GM12878 (cell line): ENCODE measurements around the gene DENND1B.

ENCODE experiments used
- EGR1 ChIP-seq, 2 experiments: IDR thresholded peaks; 1 replicate in 1 of 2; 2 replicates in 1 of 2; pipeline ENCODE4 v1.6.1; 2011 to 2012; ENCODE audit warnings: low read depth in 2 of 2, low read length in 2 of 2, borderline replicate concordance in 1 of 2, mild to moderate bottlenecking in 1 of 2, moderate library complexity in 1 of 2
- EP300 ChIP-seq, 2 experiments: fragments of 150-350 bp in 1 of 2; IDR thresholded peaks; 2 replicates each; pipeline ENCODE4 v1.6.1; 2011 to 2012; ENCODE audit warnings: low read depth in 2 of 2, low read length in 2 of 2, borderline replicate concordance in 1 of 2, improper control_type of control experiment in 1 of 2, inconsistent platforms in 1 of 2; ENCODE audit not compliant: control insufficient read depth in 1 of 2
- MYC ChIP-seq: IDR thresholded peaks from 2 replicates; pipeline ENCODE4 v1.6.1; 2011; ENCODE audit warnings: mild to moderate bottlenecking, low read length, moderate library complexity, inconsistent platforms; ENCODE audit not compliant: insufficient read depth, insufficient replicate concordance, insufficient read length, severe bottlenecking
- NFIC ChIP-seq: IDR thresholded peaks from 2 replicates; pipeline ENCODE4 v1.6.1; 2012; ENCODE audit warnings: low read depth, mild to moderate bottlenecking, inconsistent platforms, low read length, moderate library complexity
- SP1 ChIP-seq: IDR thresholded peaks from one replicate; pipeline ENCODE4 v1.6.1; 2011; ENCODE audit warnings: low read depth, low read length
- SREBF1 ChIP-seq: IDR thresholded peaks from 2 replicates; pipeline ENCODE4 v1.6.1; 2012; ENCODE audit warnings: mild to moderate bottlenecking, low read length
- TAF1 ChIP-seq: IDR thresholded peaks from 2 replicates; pipeline ENCODE4 v1.6.1; 2011; ENCODE audit warnings: mild to moderate bottlenecking, low read depth, low read length, borderline replicate concordance
- YY1 ChIP-seq: IDR thresholded peaks from 2 replicates; pipeline ENCODE4 v1.6.1; 2011; ENCODE audit warnings: low read depth, mild to moderate bottlenecking, low read length
- TF ChIP-seq, protein P1 (sequence below), 3 experiments: IDR thresholded peaks in 2 of 3; conservative IDR thresholded peaks in 1 of 3; 2 replicates each; pipeline ENCODE4 v1.5.1; 2011; ENCODE audit warnings: low read depth in 3 of 3, low read length in 3 of 3, mild to moderate bottlenecking in 3 of 3, control low read depth in 2 of 3, moderate library complexity in 2 of 3, inconsistent platforms in 1 of 3, mixed read lengths in 1 of 3; ENCODE audit not compliant: control insufficient read depth in 2 of 3, insufficient read depth in 1 of 3; ENCODE audit errors: extremely low read depth in 1 of 3
- TF ChIP-seq, protein P2 (sequence below): fragments of 450-650 bp; IDR thresholded peaks from 2 replicates; pipeline ENCODE4 v1.6.1; 2016; ENCODE audit warnings: mild to moderate bottlenecking, moderate library complexity, borderline replicate concordance
- TF ChIP-seq, protein P3 (sequence below): fragments of 450-650 bp; IDR thresholded peaks from 2 replicates; pipeline ENCODE4 v1.6.1; 2017; ENCODE audit warnings: antibody characterized with exemption, mild to moderate bottlenecking, moderate library complexity
- TF ChIP-seq, protein P4 (sequence below): IDR thresholded peaks from 2 replicates; pipeline ENCODE4 v1.6.1; 2012; ENCODE audit warnings: mild to moderate bottlenecking, low read depth, low read length

DNA sequence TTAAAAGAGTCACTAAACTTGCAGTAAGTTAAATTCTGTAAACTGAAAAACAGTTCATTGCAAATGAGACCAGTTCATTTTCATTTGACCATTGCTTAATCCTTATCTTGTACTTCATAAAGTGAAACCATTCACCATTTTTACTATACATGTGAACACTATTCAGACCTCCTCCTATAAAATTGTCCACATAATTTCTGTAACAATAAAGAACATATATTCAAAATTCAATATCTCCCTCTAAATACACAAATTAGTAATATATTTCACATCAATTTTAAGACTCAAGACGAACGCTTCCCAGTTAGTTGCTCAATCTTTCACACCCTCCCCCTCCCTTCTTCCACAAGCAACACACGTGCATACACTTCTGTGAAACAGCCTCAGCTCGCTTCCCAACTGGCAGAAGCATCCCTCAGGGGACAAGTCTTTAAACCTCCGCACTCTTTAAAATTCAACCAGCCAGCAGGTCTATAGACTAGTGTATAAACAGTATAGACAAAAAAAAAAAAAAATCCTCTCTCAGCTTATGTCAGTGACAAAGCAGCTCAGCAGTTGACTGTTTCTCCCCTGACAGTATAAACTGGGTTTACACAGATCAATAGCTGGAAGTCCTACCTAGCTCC, 99.6 kb downstream of the DENND1B start:
- TF ChIP-seq EP300 (IDR thresholded peaks at IDR 0.05; ENCODE audit: borderline replicate concordance in 1 of 2, control insufficient read depth in 1 of 2, low read depth in 2 of 2, low read length in 2 of 2) (no peak), TAF1 (no peak), NFIC (no peak), SREBF1 (no peak), SP1 (no peak), YY1 (no peak), EGR1 (IDR thresholded peaks at IDR 0.05; ENCODE audit: borderline replicate concordance in 1 of 2, low read depth in 2 of 2, low read length in 2 of 2) (no peak), MYC (no peak)
- TF ChIP-seq, protein P1, sequence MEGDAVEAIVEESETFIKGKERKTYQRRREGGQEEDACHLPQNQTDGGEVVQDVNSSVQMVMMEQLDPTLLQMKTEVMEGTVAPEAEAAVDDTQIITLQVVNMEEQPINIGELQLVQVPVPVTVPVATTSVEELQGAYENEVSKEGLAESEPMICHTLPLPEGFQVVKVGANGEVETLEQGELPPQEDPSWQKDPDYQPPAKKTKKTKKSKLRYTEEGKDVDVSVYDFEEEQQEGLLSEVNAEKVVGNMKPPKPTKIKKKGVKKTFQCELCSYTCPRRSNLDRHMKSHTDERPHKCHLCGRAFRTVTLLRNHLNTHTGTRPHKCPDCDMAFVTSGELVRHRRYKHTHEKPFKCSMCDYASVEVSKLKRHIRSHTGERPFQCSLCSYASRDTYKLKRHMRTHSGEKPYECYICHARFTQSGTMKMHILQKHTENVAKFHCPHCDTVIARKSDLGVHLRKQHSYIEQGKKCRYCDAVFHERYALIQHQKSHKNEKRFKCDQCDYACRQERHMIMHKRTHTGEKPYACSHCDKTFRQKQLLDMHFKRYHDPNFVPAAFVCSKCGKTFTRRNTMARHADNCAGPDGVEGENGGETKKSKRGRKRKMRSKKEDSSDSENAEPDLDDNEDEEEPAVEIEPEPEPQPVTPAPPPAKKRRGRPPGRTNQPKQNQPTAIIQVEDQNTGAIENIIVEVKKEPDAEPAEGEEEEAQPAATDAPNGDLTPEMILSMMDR (IDR thresholded peaks at IDR 0.05 in 2 of 3, conservative IDR thresholded peaks at IDR 0.05 in 1 of 3; ENCODE audit: control insufficient read depth in 2 of 3, extremely low read depth in 1 of 3, insufficient read depth in 1 of 3, low read depth in 3 of 3, low read length in 3 of 3), result no peak
- TF ChIP-seq, protein P2, sequence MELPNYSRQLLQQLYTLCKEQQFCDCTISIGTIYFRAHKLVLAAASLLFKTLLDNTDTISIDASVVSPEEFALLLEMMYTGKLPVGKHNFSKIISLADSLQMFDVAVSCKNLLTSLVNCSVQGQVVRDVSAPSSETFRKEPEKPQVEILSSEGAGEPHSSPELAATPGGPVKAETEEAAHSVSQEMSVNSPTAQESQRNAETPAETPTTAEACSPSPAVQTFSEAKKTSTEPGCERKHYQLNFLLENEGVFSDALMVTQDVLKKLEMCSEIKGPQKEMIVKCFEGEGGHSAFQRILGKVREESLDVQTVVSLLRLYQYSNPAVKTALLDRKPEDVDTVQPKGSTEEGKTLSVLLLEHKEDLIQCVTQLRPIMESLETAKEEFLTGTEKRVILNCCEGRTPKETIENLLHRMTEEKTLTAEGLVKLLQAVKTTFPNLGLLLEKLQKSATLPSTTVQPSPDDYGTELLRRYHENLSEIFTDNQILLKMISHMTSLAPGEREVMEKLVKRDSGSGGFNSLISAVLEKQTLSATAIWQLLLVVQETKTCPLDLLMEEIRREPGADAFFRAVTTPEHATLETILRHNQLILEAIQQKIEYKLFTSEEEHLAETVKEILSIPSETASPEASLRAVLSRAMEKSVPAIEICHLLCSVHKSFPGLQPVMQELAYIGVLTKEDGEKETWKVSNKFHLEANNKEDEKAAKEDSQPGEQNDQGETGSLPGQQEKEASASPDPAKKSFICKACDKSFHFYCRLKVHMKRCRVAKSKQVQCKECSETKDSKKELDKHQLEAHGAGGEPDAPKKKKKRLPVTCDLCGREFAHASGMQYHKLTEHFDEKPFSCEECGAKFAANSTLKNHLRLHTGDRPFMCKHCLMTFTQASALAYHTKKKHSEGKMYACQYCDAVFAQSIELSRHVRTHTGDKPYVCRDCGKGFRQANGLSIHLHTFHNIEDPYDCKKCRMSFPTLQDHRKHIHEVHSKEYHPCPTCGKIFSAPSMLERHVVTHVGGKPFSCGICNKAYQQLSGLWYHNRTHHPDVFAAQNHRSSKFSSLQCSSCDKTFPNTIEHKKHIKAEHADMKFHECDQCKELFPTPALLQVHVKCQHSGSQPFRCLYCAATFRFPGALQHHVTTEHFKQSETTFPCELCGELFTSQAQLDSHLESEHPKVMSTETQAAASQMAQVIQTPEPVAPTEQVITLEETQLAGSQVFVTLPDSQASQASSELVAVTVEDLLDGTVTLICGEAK, result no peak
- TF ChIP-seq, protein P3, sequence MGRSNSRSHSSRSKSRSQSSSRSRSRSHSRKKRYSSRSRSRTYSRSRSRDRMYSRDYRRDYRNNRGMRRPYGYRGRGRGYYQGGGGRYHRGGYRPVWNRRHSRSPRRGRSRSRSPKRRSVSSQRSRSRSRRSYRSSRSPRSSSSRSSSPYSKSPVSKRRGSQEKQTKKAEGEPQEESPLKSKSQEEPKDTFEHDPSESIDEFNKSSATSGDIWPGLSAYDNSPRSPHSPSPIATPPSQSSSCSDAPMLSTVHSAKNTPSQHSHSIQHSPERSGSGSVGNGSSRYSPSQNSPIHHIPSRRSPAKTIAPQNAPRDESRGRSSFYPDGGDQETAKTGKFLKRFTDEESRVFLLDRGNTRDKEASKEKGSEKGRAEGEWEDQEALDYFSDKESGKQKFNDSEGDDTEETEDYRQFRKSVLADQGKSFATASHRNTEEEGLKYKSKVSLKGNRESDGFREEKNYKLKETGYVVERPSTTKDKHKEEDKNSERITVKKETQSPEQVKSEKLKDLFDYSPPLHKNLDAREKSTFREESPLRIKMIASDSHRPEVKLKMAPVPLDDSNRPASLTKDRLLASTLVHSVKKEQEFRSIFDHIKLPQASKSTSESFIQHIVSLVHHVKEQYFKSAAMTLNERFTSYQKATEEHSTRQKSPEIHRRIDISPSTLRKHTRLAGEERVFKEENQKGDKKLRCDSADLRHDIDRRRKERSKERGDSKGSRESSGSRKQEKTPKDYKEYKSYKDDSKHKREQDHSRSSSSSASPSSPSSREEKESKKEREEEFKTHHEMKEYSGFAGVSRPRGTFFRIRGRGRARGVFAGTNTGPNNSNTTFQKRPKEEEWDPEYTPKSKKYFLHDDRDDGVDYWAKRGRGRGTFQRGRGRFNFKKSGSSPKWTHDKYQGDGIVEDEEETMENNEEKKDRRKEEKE, result no peak
- TF ChIP-seq, protein P4, sequence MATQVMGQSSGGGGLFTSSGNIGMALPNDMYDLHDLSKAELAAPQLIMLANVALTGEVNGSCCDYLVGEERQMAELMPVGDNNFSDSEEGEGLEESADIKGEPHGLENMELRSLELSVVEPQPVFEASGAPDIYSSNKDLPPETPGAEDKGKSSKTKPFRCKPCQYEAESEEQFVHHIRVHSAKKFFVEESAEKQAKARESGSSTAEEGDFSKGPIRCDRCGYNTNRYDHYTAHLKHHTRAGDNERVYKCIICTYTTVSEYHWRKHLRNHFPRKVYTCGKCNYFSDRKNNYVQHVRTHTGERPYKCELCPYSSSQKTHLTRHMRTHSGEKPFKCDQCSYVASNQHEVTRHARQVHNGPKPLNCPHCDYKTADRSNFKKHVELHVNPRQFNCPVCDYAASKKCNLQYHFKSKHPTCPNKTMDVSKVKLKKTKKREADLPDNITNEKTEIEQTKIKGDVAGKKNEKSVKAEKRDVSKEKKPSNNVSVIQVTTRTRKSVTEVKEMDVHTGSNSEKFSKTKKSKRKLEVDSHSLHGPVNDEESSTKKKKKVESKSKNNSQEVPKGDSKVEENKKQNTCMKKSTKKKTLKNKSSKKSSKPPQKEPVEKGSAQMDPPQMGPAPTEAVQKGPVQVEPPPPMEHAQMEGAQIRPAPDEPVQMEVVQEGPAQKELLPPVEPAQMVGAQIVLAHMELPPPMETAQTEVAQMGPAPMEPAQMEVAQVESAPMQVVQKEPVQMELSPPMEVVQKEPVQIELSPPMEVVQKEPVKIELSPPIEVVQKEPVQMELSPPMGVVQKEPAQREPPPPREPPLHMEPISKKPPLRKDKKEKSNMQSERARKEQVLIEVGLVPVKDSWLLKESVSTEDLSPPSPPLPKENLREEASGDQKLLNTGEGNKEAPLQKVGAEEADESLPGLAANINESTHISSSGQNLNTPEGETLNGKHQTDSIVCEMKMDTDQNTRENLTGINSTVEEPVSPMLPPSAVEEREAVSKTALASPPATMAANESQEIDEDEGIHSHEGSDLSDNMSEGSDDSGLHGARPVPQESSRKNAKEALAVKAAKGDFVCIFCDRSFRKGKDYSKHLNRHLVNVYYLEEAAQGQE, result no peak
